H1 (cell line): Measurements from ENCODE around the gene R3HDM4. TPM values are rescaled to one million over a fixed set of nuclear protein-coding genes. Genes with fewer than 3 reads are reported as not detected.
A peak's percentile ranks its signal among the peaks of the same experiment; 100 is the strongest.

Source experiments
- KDM1A ChIP-seq: fragments of 200-600, 300-600 bp; sonication (generic); IDR thresholded peaks from 2 replicates; pipeline ENCODE4 v1.7.1; 2016; ENCODE audit warnings: mild to moderate bottlenecking, low read length, borderline replicate concordance
- POU5F1 ChIP-seq: IDR thresholded peaks from 2 replicates; pipeline ENCODE4 v1.6.1; 2011; ENCODE audit warnings: low read depth, mild to moderate bottlenecking, low read length, moderate library complexity
- RFX5 ChIP-seq: IDR thresholded peaks from 2 replicates; pipeline ENCODE4 v1.6.1; 2011; ENCODE audit warnings: low read depth, low read length, improper control_type of control experiment, borderline replicate concordance
- RXRA ChIP-seq: IDR thresholded peaks from 2 replicates; pipeline ENCODE4 v1.6.1; 2011; ENCODE audit warnings: low read depth, mild to moderate bottlenecking, low read length, moderate library complexity; ENCODE audit not compliant: insufficient read depth
- SP4 ChIP-seq: IDR thresholded peaks from 2 replicates; pipeline ENCODE4 v1.6.1; 2012; ENCODE audit warnings: low read length, inconsistent platforms
- polyA plus RNA-seq, 7 experiments: library from polyadenylated mRNA; depleted of rRNA in 3 of 7; stranded (reverse) in 5 of 7; unstranded in 2 of 7; fragments of >200 nt in 5 of 7; fragments of 200-250 nt in 2 of 7; gene quantifications; 1 replicate in 5 of 7; 2 replicates in 1 of 7; 4 replicates in 1 of 7; pipeline versions ENCODE4 v1.2.1 to v1.2.3, GENCODE V29; 2011 to 2013; ENCODE audit warnings: missing spikeins in 2 of 7, mixed read lengths in 2 of 7
- total RNA-seq: library from RNA; stranded (reverse); fragmentation: NEBNext Ultra II Directional; extraction: Animal tissue kit (Norgen Biotek cat#: 25700); gene quantifications from 2 replicates; pipeline ENCODE4 v1.2.1, GENCODE V29; 2021
- TF ChIP-seq, protein P1 (sequence below): IDR thresholded peaks from 2 replicates; pipeline ENCODE4 v1.6.1; 2011; ENCODE audit warnings: low read depth, mild to moderate bottlenecking, low read length; ENCODE audit not compliant: insufficient read depth

Gene R3HDM4
- total and polyA plus RNA-seq, 2 of the 8 experiments (the other 6 are each of a cell fraction or from before 2014, with no cell fraction given): 76.8 to 102 TPM

GRCh38 chr19:861756-862580 lies 51.1 kb downstream of the R3HDM4 start (continued):
- TF ChIP-seq RXRA (no peak), SP4 (no peak), RFX5 (no peak), KDM1A (no peak), POU5F1 (no peak)
- TF ChIP-seq, protein P1, sequence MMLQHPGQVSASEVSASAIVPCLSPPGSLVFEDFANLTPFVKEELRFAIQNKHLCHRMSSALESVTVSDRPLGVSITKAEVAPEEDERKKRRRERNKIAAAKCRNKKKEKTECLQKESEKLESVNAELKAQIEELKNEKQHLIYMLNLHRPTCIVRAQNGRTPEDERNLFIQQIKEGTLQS: 0 out of 2 replicates have a peak, but pooled peaks have one; percentile 11
